GM12874 (cell line): Measurements from ENCODE around the gene SSBP3.

Experiments used
- CTCF ChIP-seq: IDR thresholded peaks from 2 replicates; pipeline ENCODE4 v1.5.1; 2011; ENCODE audit warnings: low read depth, mild to moderate bottlenecking, control low read depth, low read length, moderate library complexity; ENCODE audit not compliant: insufficient read depth

SSBP3 gene

DNA sequence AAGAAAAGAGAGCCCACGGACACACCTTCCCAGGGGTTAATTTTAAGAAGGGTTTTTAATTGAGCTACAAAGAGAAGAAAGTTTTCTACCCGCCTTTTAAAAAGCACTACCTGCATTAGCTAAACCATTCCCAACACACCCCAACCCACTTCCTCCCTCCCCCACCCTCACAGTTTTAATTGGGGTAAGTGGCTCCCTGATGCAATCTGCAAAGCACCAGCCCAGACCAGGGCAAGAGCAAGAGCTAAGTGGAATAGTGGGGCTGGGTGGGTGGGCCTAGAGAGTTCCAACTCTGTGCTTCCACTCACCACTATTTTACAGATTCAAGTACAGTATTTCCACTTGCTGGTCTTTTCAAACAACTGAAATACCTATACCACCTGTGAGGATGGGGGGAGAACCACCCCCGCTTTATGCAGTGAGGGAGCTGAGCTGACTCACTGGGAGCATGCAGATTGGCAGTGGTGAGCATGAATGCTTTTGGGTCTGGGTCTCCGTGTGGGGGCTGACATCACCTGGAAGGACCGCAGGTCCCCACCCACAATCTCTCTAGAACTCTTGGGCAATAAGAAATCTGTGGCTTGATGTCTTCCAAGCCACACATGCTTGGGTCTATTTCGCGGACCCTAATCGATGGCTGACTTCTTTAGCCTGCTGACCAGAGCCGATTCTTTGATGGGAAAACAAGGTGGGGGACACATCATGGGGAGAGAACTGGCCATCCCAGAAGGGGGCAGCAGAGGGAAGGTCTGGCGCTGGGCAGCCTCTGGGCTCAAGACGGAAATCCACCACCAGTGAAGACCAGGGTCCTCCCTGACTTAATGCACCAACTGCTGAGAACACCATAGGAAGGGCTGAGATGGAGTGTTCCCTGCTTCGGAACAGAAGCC is 95.5 kb downstream of the SSBP3 start:
- peak; percentile 57 for TF ChIP-seq CTCF

GRCh38 chr1:54309631-54310366 is 96.4 kb downstream of the SSBP3 start:
- TF ChIP-seq CTCF = no peak

GRCh38 chr1:54307305-54307704 is 98.9 kb downstream of the SSBP3 start:
- TF ChIP-seq CTCF = no peak

GRCh38 chr1:54305906-54306514 is 100.2 kb downstream of the SSBP3 start:
- no peak for TF ChIP-seq CTCF

DNA sequence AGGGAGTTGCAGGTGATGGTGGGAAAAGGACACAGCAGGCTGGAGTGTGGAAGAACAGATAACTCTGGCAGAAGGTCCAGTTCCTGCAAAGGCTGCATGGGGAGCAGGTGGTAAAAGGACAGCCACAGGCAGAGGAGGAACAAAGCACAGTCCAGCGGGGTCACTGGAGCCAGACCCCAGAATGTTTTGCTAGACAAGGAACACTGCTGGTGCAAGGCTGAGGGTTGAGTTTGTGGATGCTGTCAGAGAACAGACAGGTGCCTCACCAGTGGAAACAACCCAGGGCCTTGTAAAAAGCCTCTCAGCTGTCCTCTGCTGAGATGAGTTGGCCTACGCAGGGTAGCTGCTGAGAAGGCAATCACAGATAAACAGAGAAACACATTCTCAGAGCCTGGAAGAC is 101.7 kb downstream of the SSBP3 start:
- TF ChIP-seq CTCF = no peak

DNA sequence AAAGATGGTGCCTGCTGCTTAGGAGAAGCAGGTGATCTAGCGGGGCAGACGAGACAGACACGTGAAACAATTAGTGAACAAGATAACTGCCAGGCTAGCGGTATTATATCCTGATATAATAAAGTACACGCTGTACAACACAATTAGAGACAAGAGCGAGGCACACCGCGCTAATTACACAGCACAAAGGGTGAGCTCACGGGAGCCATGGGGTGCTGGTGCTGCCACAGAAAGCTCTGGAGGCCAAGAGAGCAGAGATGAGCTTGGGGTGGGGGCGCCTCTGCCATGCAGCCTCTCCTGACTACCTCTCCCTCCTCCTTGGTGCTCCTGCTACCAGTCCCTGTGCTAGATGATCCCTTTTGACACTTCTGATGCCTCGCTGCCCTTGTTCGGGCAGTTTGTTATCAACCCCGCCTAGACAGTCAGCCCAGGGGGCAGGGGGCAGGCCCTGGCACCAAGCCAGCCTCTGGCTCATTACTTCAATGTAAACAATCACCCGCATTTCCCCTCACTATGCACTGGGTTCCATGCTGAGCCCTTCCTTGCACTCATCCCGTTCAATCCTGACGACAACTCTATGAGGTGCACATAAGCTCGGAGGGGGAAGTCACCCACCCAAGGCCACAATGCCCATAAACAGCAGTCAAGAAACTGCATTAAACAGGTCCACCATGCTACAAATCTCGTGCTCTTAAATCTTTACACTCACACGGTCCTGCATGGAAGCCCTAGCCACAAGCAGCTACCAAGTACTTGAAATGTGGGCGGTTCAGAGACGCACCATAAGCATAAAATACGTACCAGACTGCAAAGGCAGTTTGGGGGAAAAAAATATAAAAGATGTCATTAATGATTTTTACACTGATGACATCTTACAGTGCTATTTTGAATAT is 103.0 kb downstream of the SSBP3 start:
- TF ChIP-seq CTCF = no peak
